CD4-positive, alpha-beta memory T cell (primary cell): Measurements from ENCODE around the gene IRF6. TPM values are rescaled to one million over a fixed set of nuclear protein-coding genes. Genes with fewer than 3 reads are reported as not detected.
A peak's percentile ranks its signal among the peaks of the same experiment; 100 is the strongest.

ENCODE experiments used
- CTCF ChIA-PET: fragments of 350-600 bp; sonication (Branson Sonifier 250); formaldehyde crosslinking; loops from one replicate; lab custom pipeline; 2021; ENCODE audit warnings: inconsistent platforms; ENCODE audit not compliant: partially characterized antibody; lab: Charles Lee
- POLR2A ChIA-PET: fragments of 350-600 bp; sonication (Branson Sonifier 250); formaldehyde crosslinking; loops from one replicate; lab custom pipeline; 2021; ENCODE audit not compliant: partially characterized antibody; lab: Charles Lee
- DNase-seq, 5 donors: peaks; one replicate each; pipeline versions ENCODE4 v3.0.0 to v3.0.0-alpha.2; 2020 to 2022; ENCODE audit warnings: mixed read lengths in 1 of 5
- H3K27ac ChIP-seq: one replicate; pipeline ENCODE4 v1.7.0; 2013; ENCODE audit warnings: low read depth, low read length
- H3K27me3 ChIP-seq: 2 replicates; pipeline ENCODE4 v1.7.0; 2013; ENCODE audit warnings: mild to moderate bottlenecking, low read length, moderate library complexity; ENCODE audit not compliant: insufficient read depth
- H3K36me3 ChIP-seq: 2 replicates; pipeline ENCODE4 v1.7.0; 2013; ENCODE audit warnings: mild to moderate bottlenecking, low read length, moderate library complexity; ENCODE audit not compliant: insufficient read depth
- H3K4me1 ChIP-seq: 2 replicates; pipeline ENCODE4 v1.7.0; 2013; ENCODE audit warnings: mild to moderate bottlenecking, low read length, moderate library complexity; ENCODE audit not compliant: insufficient read depth
- H3K4me3 ChIP-seq, 2 donors: one replicate each; pipeline ENCODE4 v1.7.0; 2013; ENCODE audit warnings: low read length in 2 of 2, mild to moderate bottlenecking in 1 of 2
- H3K9me3 ChIP-seq, 2 donors: one replicate each; pipeline ENCODE4 v1.7.0; 2013; ENCODE audit warnings: low read length in 2 of 2, control low read depth in 1 of 2; ENCODE audit not compliant: control insufficient read depth in 1 of 2
- H3K27ac Mint-ChIP-seq, 7 donors: one replicate each; pipeline ENCODE4 v1.8.0; 2020 to 2021; ENCODE audit warnings: mixed read lengths in 7 of 7, mild to moderate bottlenecking in 6 of 7, inconsistent platforms in 3 of 7, moderate library complexity in 3 of 7
- H3K27me3 Mint-ChIP-seq, 2 donors: one replicate each; pipeline ENCODE4 v1.8.0; 2020 to 2021; ENCODE audit warnings: mixed read lengths in 2 of 2
- H3K36me3 Mint-ChIP-seq, 2 donors: one replicate each; pipeline ENCODE4 v1.8.0; 2020 to 2021; ENCODE audit warnings: mixed read lengths in 2 of 2, inconsistent platforms in 1 of 2, mild to moderate bottlenecking in 1 of 2
- H3K4me1 Mint-ChIP-seq, 4 donors: one replicate each; pipeline ENCODE4 v1.8.0; 2020 to 2021; ENCODE audit warnings: mixed read lengths in 4 of 4, mild to moderate bottlenecking in 1 of 4
- H3K4me3 Mint-ChIP-seq, 8 donors: one replicate each; pipeline ENCODE4 v1.8.0; 2020 to 2021; ENCODE audit warnings: mixed read lengths in 8 of 8, mild to moderate bottlenecking in 7 of 8, moderate library complexity in 6 of 8, inconsistent platforms in 3 of 8
- H3K9me3 Mint-ChIP-seq, 8 donors: one replicate each; pipeline ENCODE4 v1.8.0; 2020 to 2021; ENCODE audit warnings: mixed read lengths in 8 of 8, mild to moderate bottlenecking in 5 of 8, inconsistent platforms in 3 of 8, moderate library complexity in 1 of 8
- intact Hi-C: fragments of 100-400 bp; cut with micrococcal nuclease; formaldehyde crosslinking; loops from one replicate; pipeline ENCODE4 v1.15.1; 2023
- polyA plus RNA-seq, 2 donors: library from polyadenylated mRNA; unstranded; fragments of 300-500 nt; fragmentation: Illumina TruSeq; gene quantifications; one replicate each; pipeline ENCODE4 v1.2.3, GENCODE V29; 2021
- total RNA-seq, 2 experiments: library from RNA; stranded (reverse); gene quantifications; one replicate each; pipeline ENCODE4 v1.2.3, GENCODE V29; 2021

IRF6 gene
- total and polyA plus RNA-seq, 4 experiments from 2014 or later: 0.15 to 0.50 (median 0.42) TPM; not detected in 1

DNA sequence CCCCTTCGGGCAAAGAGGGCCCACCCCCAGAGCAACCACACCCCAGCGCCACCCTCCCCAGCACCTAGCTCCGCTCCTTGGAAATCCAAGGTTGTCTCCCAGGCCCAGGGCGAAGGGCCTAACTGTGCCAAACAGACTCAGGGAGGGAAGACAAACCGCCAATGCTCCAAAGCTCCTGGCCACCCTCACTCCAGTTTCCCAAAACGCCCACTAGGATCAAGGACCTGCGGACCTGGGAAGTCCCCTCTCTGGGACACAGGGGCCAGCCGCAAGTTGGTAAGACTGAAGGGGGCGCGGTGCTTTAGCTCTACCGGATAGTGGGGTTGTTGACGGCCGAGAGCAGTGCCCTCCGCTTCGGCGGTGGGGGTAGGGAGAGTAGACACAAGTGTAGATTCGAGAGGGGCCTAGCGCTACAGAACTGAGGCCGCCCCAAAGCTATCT, 581 bp downstream of the IRF6 start:
- H3K9me3 Mint-ChIP-seq: peaks cover 0 to 1% (median 0%) of the 10 kb centered on the region in 8 donors
- peaks cover 0 to 8% of the 10 kb centered on the region in 2 donors for H3K27me3 Mint-ChIP-seq
- H3K36me3 ChIP-seq: no peaks in the 10 kb centered on the region
- no peaks in the 10 kb centered on the region for H3K27me3 ChIP-seq
- H3K27ac ChIP-seq: no peak overlapping the region
- ChIA-PET CTCF (interaction anchor here (2.4 to 3.1 kb wide), 3 partner anchors 18 to 22 kb away, joined by 10 to 15 read pairs (median 11); partner anchors contain the start of gene UTP25), POLR2A (interaction anchor here (1.2 to 2.2 kb wide), 8 partner anchors 14 to 37 kb away, joined by 3 to 13 read pairs (median 3); partner anchors contain the start of genes C1orf74 and UTP25)
- H3K4me1 Mint-ChIP-seq: peaks cover 6 to 13% (median 10%) of the 10 kb centered on the region in 4 donors
- H3K4me3 ChIP-seq: no peak overlapping the region
- no peaks in the 10 kb centered on the region for H3K9me3 ChIP-seq
- DNase-seq: no peak
- H3K4me3 Mint-ChIP-seq: peak overlapping the region; percentile 91 to 97 (median 92)
- H3K36me3 Mint-ChIP-seq: no peaks in the 10 kb centered on the region
- H3K27ac Mint-ChIP-seq: peak overlapping the region in 3 of 7 donors; percentile 25 to 90 (median 68)
- H3K4me1 ChIP-seq: peaks cover 12% of the 10 kb centered on the region
- intact Hi-C loops: no loop called here

DNA sequence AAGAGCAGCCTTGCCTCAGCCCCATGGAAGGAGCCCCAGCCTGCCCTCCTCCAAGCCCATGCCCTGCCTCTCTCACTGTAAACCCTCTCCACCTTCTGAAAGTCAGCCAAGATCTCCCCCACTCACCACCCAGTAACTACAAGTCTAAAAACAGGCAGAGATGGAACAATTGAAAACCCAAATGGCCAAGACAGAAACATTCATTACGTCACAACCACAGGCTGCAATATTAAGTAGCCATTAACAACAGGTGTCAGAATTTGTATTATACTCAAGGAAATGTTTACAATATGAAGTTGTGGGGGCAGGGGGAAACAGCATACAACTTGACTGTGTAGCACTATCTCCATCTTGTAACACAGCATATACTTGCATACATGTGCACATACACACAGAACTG, 2.4 kb downstream of the IRF6 start:
- peaks cover 0 to 1% (median 0%) of the 10 kb centered on the region in 8 donors for H3K9me3 Mint-ChIP-seq
- Histone ChIP-seq H3K27me3 (no peaks in the 10 kb centered on the region), H3K9me3 (no peaks in the 10 kb centered on the region), H3K36me3 (no peaks in the 10 kb centered on the region), H3K4me1 (peaks cover 12% of the 10 kb centered on the region), H3K27ac (no peak overlapping the region), H3K4me3 (no peak overlapping the region)
- H3K27ac Mint-ChIP-seq: no peak overlapping the region
- ChIA-PET POLR2A (no interaction called here), CTCF (interaction anchor here (2.4 kb wide), 1 partner anchor 19 kb away, joined by 6 read pairs; no protein-coding TSS in a partner anchor)
- H3K27me3 Mint-ChIP-seq: peaks cover 0 to 8% of the 10 kb centered on the region in 2 donors
- H3K4me3 Mint-ChIP-seq: no peak overlapping the region
- intact Hi-C loops: no loop called here
- peaks cover 6 to 13% (median 10%) of the 10 kb centered on the region in 4 donors for H3K4me1 Mint-ChIP-seq
- H3K36me3 Mint-ChIP-seq: no peaks in the 10 kb centered on the region
- no peak for DNase-seq

DNA sequence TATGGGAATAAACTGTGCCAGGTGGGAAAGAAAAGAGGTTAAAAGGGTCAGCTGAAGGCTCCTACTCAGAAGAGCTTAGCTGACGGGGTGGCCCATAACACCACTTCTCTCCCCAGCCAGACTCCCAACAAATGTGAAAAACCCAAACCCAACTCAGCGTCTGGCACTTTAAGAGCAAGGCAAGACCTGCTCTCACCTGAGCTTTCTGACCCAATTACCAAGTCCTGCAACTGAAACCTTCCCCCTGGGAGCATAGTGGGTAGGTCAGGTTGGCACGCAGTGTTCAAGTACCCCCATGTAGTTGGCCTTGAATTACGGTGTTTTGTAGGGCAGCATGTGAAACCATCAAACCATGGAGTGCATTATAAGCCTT, 3.2 kb downstream of the IRF6 start:
- Histone ChIP-seq H3K9me3 (no peaks in the 10 kb centered on the region), H3K36me3 (no peaks in the 10 kb centered on the region), H3K27ac (no peak overlapping the region), H3K27me3 (no peaks in the 10 kb centered on the region), H3K4me1 (peaks cover 12% of the 10 kb centered on the region), H3K4me3 (no peak overlapping the region)
- ChIA-PET POLR2A (interaction anchor here (1.0 kb wide), 1 partner anchor 19 kb away, joined by 3 read pairs; the partner anchor contains the start of gene C1orf74), CTCF (interaction anchor here (1.2 to 2.4 kb wide), 2 partner anchors 20 to 21 kb away, joined by 4 to 6 read pairs; no protein-coding TSS in a partner anchor)
- peaks cover 0 to 1% (median 0%) of the 10 kb centered on the region in 8 donors for H3K9me3 Mint-ChIP-seq
- intact Hi-C loops: no loop called here
- no peaks in the 10 kb centered on the region for H3K36me3 Mint-ChIP-seq
- peaks cover 0 to 11% of the 10 kb centered on the region in 2 donors for H3K27me3 Mint-ChIP-seq
- H3K27ac Mint-ChIP-seq: no peak overlapping the region
- DNase-seq: no peak
- H3K4me3 Mint-ChIP-seq: peak overlapping the region in 1 of 8 donors; percentile 23
- H3K4me1 Mint-ChIP-seq: peaks cover 6 to 13% (median 10%) of the 10 kb centered on the region in 4 donors

DNA sequence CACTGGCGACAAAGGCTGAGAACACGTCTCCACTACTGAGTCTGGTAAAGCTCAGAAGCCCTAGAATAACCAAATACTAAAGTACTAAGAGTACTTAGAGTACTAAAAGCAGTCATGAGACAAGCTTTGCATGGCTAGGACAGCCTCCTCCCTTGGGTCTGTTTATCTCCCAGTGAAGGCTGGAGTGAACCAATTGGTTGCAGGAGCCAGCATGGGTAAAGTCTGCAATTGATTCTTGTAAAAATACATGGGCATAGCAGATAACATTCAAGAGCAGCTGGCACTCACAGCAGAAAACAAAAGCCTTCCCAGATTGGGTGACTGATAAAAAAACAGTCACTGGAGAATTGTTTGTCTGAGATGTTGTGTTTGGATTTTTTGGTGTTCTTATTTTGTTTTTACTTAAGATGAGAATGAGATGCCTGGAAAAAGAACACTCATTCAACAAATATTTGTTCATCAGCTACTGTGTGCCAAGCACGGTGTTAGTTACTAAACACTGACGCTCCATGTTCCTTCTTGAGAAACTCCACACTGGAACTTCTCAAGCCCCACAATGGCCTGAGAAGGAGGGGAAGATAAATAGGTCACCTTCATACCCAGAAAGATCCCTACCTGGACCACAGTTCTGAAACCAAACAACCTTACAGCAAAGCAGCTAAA, 3.7 kb downstream of the IRF6 start:
- H3K4me1 Mint-ChIP-seq: peaks cover 6 to 13% (median 10%) of the 10 kb centered on the region in 4 donors
- no peaks in the 10 kb centered on the region for H3K36me3 Mint-ChIP-seq
- no peak overlapping the region for H3K4me3 ChIP-seq
- no peaks in the 10 kb centered on the region for H3K36me3 ChIP-seq
- ChIA-PET POLR2A (interaction anchor here (1.0 kb wide), 1 partner anchor 18 kb away, joined by 3 read pairs; the partner anchor contains the start of gene C1orf74), CTCF (interaction anchor here (1.2 to 2.4 kb wide), 2 partner anchors 20 to 22 kb away, joined by 4 to 6 read pairs; no protein-coding TSS in a partner anchor)
- intact Hi-C loops: no loop called here
- H3K27me3 Mint-ChIP-seq: peaks cover 0 to 13% of the 10 kb centered on the region in 2 donors
- no peak overlapping the region for H3K27ac Mint-ChIP-seq
- no peak for DNase-seq
- peaks cover 0 to 1% (median 0%) of the 10 kb centered on the region in 8 donors for H3K9me3 Mint-ChIP-seq
- H3K4me3 Mint-ChIP-seq: peak overlapping the region in 1 of 8 donors; percentile 23
- H3K27ac ChIP-seq: no peak overlapping the region
- no peaks in the 10 kb centered on the region for H3K9me3 ChIP-seq
- H3K4me1 ChIP-seq: peaks cover 12% of the 10 kb centered on the region
- H3K27me3 ChIP-seq: no peaks in the 10 kb centered on the region

DNA sequence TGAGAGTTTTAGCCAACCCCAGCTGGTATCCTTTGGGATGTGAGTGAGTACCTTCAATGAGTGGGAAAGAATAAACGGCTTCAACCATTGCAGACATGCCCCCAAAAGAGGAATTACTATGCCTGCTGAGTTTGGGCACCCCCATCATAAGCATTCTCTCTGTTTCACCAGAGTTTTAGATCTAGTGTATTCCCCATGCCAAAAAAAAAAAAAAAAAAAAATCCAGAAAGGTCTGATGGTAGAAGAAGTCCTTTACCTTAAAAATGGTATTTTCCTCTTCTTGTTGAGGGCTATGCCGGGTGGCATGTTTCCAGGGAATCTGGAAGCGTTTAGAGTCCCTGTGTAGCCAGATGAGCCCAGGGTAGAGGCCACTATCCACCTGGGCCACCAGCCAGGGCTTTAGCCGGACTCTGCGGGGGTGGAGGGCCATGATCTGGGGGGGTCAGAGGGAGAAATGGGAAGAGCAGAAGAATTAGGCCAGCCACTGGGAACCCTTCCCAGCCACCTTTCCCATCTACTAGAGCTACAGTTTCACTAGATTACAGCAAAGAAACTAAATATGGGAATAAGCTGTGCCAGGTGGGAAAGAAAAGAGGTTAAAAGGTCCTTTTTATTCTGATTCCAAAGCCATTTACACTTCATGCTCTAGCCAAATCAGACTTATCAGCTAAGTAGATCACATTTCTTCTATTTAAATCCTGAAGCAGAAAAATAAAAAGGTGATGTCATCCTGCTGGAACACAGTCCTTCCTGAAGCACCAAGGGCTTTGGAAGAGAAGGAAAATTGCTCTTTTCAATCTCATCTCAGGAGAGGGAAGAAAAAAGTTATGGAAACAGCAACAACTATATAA, 4.7 kb downstream of the IRF6 start:
- Histone ChIP-seq H3K27me3 (no peaks in the 10 kb centered on the region), H3K4me1 (peaks cover 9% of the 10 kb centered on the region), H3K27ac (no peak overlapping the region), H3K4me3 (no peak overlapping the region), H3K9me3 (no peaks in the 10 kb centered on the region), H3K36me3 (no peaks in the 10 kb centered on the region)
- CTCF ChIA-PET: interaction anchor here (2.4 kb wide), 1 partner anchor 21 kb away, joined by 6 read pairs; no protein-coding TSS in a partner anchor
- POLR2A ChIA-PET: no interaction called here
- Mint-ChIP-seq H3K36me3 (no peaks in the 10 kb centered on the region), H3K9me3 (peaks cover 0 to 1% (median 0%) of the 10 kb centered on the region in 8 donors), H3K27ac (no peak overlapping the region), H3K27me3 (peaks cover 0 to 13% of the 10 kb centered on the region in 2 donors), H3K4me1 (peaks cover 6 to 11% (median 8%) of the 10 kb centered on the region in 4 donors), H3K4me3 (no peak overlapping the region)
- DNase-seq: no peak
- intact Hi-C loops: no loop called here

DNA sequence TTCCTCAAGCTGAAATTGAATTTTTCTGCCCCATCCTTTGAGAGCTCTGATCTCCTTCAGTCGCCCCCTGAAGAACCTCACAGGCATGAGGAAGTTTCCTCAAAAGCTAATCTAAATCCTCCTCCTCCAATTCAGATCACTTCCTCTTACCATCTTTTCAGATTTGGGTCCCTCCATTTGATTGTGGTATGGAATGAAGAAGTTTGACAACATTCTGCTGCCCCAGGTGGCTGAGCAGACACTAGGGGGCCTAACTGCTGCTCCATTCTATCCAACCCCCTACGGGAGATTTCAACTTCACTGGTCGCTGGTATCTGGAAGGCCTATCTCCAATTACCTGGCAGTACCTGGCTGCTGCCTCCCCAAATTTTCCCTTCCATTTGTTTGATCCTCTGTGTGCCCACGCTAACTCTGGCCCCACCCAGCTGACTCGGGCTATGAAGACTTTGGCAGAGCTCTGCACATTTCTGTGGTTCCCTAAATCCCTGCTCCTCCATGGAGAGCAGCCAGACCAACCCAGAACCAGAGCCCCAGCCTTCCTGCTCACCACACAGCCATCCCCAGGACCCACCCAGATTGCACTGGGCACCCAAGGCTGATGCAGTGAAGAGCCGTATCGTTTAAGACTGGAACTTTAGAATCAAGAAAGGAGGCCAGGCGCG, 7.8 kb downstream of the IRF6 start:
- H3K36me3 Mint-ChIP-seq: peaks cover 2 to 6% of the 10 kb centered on the region in 2 donors
- DNase-seq: no peak
- H3K9me3 Mint-ChIP-seq: peaks cover 0 to 4% (median 0%) of the 10 kb centered on the region in 8 donors
- no peak overlapping the region for H3K4me3 ChIP-seq
- no peak overlapping the region for H3K27ac ChIP-seq
- H3K27me3 Mint-ChIP-seq: peaks cover 0 to 27% of the 10 kb centered on the region in 2 donors
- H3K36me3 ChIP-seq: no peaks in the 10 kb centered on the region
- ChIA-PET CTCF (interaction anchor here (1.1 to 1.8 kb wide), 4 partner anchors 10 to 49 kb away, joined by 3 to 9 read pairs (median 4); partner anchors contain the start of gene UTP25), POLR2A (no interaction called here)
- no peaks in the 10 kb centered on the region for H3K4me1 Mint-ChIP-seq
- no peaks in the 10 kb centered on the region for H3K4me1 ChIP-seq
- peak overlapping the region in 1 of 7 donors; percentile 31 for H3K27ac Mint-ChIP-seq
- no peaks in the 10 kb centered on the region for H3K27me3 ChIP-seq
- H3K9me3 ChIP-seq: no peaks in the 10 kb centered on the region
- intact Hi-C loops: no loop called here
- no peak overlapping the region for H3K4me3 Mint-ChIP-seq
